Kidney (tissue), 14 donors: ENCODE results near the gene ZFP36. TPM values are rescaled to one million over a fixed set of nuclear protein-coding genes. Genes with fewer than 3 reads are reported as not detected.
A peak's percentile ranks its signal among the peaks of the same experiment; 100 is the strongest.

Experiments used
- DNase-seq, 5 donors: peaks; one replicate each; pipeline ENCODE4 v3.0.0-alpha.2; 2013 to 2020
- FAIRE-seq: peaks from 2 replicates; lab custom pipeline; 2012; peaks lifted over from hg19 to GRCh38; lab: Jason Lieb, UNC
- H3K27ac ChIP-seq, 2 donors: one replicate each; pipeline ENCODE4 v1.7.0; 2013; ENCODE audit warnings: low read depth in 2 of 2, low read length in 2 of 2, inconsistent platforms in 1 of 2
- H3K27me3 ChIP-seq: one replicate; pipeline ENCODE4 v1.7.1; 2013; ENCODE audit warnings: low read length, inconsistent platforms; ENCODE audit not compliant: control insufficient read depth, insufficient read depth
- H3K36me3 ChIP-seq, 3 donors: one replicate each; pipeline versions ENCODE4 v1.7.0 to v1.7.1; 2013; ENCODE audit warnings: low read length in 3 of 3, control low read depth in 1 of 3, inconsistent platforms in 1 of 3; ENCODE audit not compliant: insufficient read depth in 3 of 3, control insufficient read depth in 2 of 3
- H3K4me1 ChIP-seq, 3 donors: one replicate each; pipeline versions ENCODE4 v1.7.0 to v1.7.1; 2013; ENCODE audit warnings: low read length in 3 of 3, inconsistent platforms in 1 of 3, low read depth in 1 of 3; ENCODE audit not compliant: control insufficient read depth in 2 of 3, insufficient read depth in 2 of 3
- H3K4me3 ChIP-seq, 3 donors: one replicate each; pipeline versions ENCODE4 v1.7.0 to v1.8.1; 2013; ENCODE audit warnings: low read length in 3 of 3, control low read depth in 1 of 3, inconsistent platforms in 1 of 3
- H3K9ac ChIP-seq, 3 donors: one replicate each; pipeline versions ENCODE4 v1.7.0 to v1.7.1; 2013; ENCODE audit warnings: low read length in 3 of 3, control low read depth in 1 of 3, inconsistent platforms in 1 of 3
- H3K9me3 ChIP-seq, 3 donors: one replicate each; pipeline versions ENCODE4 v1.7.0 to v1.7.1; 2013; ENCODE audit warnings: low read length in 3 of 3, control low read depth in 1 of 3, inconsistent platforms in 1 of 3; ENCODE audit not compliant: control insufficient read depth in 2 of 3, insufficient read depth in 1 of 3
- intact Hi-C: fragments of 100-400 bp; cut with DNase I; formaldehyde crosslinking; loops from one replicate; pipeline ENCODE4 v1.11.1; 2022
- polyA plus RNA-seq: library from polyadenylated mRNA; stranded (reverse); fragments of 350-450 nt; fragmentation: Illumina TruSeq; extraction: RNeasy Lipid Tissue Mini Kit (QIAGEN cat#74804); gene quantifications from one replicate; pipeline ENCODE4 v1.2.3, GENCODE V29; 2014; ENCODE audit warnings: low read depth, low replicate concordance; ENCODE audit not compliant: insufficient read depth
- total RNA-seq: library from RNA; stranded (reverse); fragmentation: NEBNext Ultra II Directional; extraction: Animal tissue kit (Norgen Biotek cat#: 25700); gene quantifications from one replicate; pipeline ENCODE4 v1.2.1, GENCODE V29; 2021
- TF ChIP-seq, protein P1 (sequence below): IDR thresholded peaks from 3 replicates; pipeline ENCODE4 v1.5.1; 2012; ENCODE audit warnings: mild to moderate bottlenecking, moderate library complexity, borderline replicate concordance; ENCODE audit not compliant: insufficient read depth; ENCODE audit errors: extremely low read depth
- donor health status: control.
- donor health status: control.
- donor health status: control.
- donor health status: control.
- donor health status: control.
- donor health status: DM: yes; HTN: yes; CAD: no.
- donor health status: Normal renal cell carcinoma (clear cell type).

ZFP36 gene
- total and polyA plus RNA-seq, 2 donors from 2014 or later: 87.9 to 132 TPM

DNA sequence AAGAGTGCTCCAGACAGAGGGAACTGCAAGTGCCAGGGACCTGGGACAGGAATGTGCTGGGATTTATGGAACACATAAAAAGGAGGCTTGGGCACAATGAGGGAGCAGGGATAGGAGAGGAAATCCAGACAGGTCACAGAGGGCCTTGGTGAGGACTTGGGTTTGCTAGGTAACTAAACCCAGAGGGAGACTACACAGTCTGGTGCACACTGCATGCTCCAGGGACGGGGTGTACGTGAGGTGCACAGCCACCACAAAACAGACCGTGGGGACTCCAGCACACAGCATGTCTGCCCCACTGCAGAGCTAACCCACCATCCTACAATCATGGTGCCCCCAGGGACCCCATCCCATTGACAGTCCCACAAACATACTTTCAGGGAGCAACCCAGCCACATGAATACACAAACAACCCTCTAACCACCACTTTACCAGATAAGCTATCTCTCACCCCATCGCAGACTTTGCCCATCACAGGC is 5.5 kb upstream of the ZFP36 start:
- peak in 1 of 5 donors; percentile 77 for DNase-seq
- peak overlapping the region in 1 of 3 donors; percentile 94 for H3K9ac ChIP-seq
- H3K27ac ChIP-seq: peak overlapping the region; percentile 97 to 99
- TF ChIP-seq, protein P1, sequence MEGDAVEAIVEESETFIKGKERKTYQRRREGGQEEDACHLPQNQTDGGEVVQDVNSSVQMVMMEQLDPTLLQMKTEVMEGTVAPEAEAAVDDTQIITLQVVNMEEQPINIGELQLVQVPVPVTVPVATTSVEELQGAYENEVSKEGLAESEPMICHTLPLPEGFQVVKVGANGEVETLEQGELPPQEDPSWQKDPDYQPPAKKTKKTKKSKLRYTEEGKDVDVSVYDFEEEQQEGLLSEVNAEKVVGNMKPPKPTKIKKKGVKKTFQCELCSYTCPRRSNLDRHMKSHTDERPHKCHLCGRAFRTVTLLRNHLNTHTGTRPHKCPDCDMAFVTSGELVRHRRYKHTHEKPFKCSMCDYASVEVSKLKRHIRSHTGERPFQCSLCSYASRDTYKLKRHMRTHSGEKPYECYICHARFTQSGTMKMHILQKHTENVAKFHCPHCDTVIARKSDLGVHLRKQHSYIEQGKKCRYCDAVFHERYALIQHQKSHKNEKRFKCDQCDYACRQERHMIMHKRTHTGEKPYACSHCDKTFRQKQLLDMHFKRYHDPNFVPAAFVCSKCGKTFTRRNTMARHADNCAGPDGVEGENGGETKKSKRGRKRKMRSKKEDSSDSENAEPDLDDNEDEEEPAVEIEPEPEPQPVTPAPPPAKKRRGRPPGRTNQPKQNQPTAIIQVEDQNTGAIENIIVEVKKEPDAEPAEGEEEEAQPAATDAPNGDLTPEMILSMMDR: no peak
- H3K4me3 ChIP-seq: peak overlapping the region in 2 of 3 donors; percentile 1 to 40
- FAIRE-seq: no peak
- peaks cover 3 to 37% (median 28%) of the 10 kb centered on the region in 3 donors for H3K4me1 ChIP-seq
- intact Hi-C loops: no loop called here
- no peaks in the 10 kb centered on the region for H3K27me3 ChIP-seq
- H3K36me3 ChIP-seq: peaks cover 0 to 3% (median 0%) of the 10 kb centered on the region in 3 donors
- H3K9me3 ChIP-seq: no peaks in the 10 kb centered on the region

GRCh38 chr19:39401549-39402345 is 4.9 kb upstream of the ZFP36 start:
- Histone ChIP-seq H3K27ac (peak overlapping the region; percentile 97 to 99), H3K4me1 (peaks cover 3 to 39% (median 30%) of the 10 kb centered on the region in 3 donors), H3K9me3 (no peaks in the 10 kb centered on the region), H3K27me3 (no peaks in the 10 kb centered on the region), H3K9ac (peak overlapping the region; percentile 16 to 94 (median 31)), H3K36me3 (peaks cover 0 to 4% (median 0%) of the 10 kb centered on the region in 3 donors), H3K4me3 (peak overlapping the region; percentile 2 to 66 (median 57))
- no peak for FAIRE-seq
- intact Hi-C loops: no loop called here
- TF ChIP-seq, protein P1: no peak
- DNase-seq: peak in 2 of 5 donors; percentile 60 to 87

DNA sequence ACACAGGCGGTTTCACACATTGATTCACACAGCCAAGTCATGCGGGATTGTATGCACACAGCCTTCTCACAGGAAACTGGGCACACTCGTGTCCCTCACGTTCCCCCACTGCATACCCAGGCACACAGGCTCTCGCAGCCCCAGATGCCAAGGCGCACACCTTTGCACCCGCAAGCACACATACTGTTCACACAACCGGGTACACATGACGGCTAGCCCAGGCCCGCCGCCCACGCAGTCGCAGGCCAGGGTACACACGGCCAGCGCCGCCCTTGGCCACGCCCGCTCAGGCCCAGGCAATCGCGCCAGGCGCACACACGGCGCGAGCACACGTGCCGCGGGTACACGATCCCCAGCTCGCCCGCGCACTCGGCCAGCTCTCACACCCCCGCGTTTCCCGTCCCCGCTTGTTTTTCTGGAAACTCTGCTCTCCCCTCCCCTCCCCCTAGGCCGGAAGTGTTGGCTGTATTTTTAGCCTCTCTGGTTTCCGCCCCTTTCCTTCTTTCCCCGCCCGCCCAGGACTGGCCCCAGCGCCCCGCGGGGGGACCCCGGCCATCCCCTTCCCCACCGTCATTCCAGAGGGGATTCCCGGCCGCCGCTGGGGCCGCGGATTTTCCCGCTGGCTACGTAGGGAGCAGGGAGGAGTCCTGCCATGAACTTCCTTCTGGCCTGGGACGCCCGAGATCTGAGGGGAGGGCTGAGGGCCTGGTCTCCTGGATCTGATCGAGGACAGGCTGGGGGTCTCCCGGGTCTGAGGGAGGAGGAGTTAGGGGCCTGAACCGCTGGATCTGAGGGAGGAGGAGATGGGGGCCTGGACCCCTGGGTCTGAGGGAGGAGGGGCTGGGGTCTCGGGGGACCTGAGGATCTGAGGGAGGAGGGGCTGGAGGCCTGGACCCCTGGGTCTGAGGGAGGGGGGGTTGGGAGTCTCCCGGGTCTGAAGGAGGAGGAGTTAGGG is 4.0 kb upstream of the ZFP36 start:
- Histone ChIP-seq H3K36me3 (peaks cover 0 to 9% (median 0%) of the 10 kb centered on the region in 3 donors), H3K4me1 (peaks cover 3 to 34% (median 30%) of the 10 kb centered on the region in 3 donors), H3K27me3 (no peaks in the 10 kb centered on the region), H3K9ac (peak overlapping the region; percentile 31 to 94 (median 41)), H3K27ac (peak overlapping the region; percentile 97 to 99), H3K9me3 (no peaks in the 10 kb centered on the region), H3K4me3 (peak overlapping the region; percentile 18 to 66 (median 57))
- intact Hi-C loops: no loop called here
- TF ChIP-seq, protein P1: no peak
- FAIRE-seq: no peak
- peak; percentile 93 to 98 (median 95) for DNase-seq
